IMR-90 (cell line): Measurements from ENCODE around the gene DSG3. TPM values are rescaled to one million over a fixed set of nuclear protein-coding genes. Genes with fewer than 3 reads are reported as not detected.

Experiments used
- ATAC-seq: fragments of 200-7000 bp; cut with Tn5 transposase; 2 replicates; pipeline ENCODE4 v1.9.1; 2020; ENCODE audit warnings: low read depth, mild to moderate bottlenecking, moderate library complexity
- BruUV-seq: library from RNA; stranded (reverse); fragments of 400-500 nt; replicated peaks from 2 replicates; lab custom pipeline; 2021; lab: Mats Ljungman, UMichigan
- CTCF ChIA-PET: fragments of 300-600 bp; formaldehyde crosslinking; extraction: SDS; loops from one replicate; lab custom pipeline; 2021; ENCODE audit warnings: antibody characterized with exemption; lab: Yijun Ruan, JAX
- POLR2A ChIA-PET: fragments of 300-600 bp; sonication (Branson Sonifier 250); formaldehyde crosslinking; loops from one replicate; lab custom pipeline; 2022; ENCODE audit warnings: antibody characterized with exemption; ENCODE audit not compliant: unreplicated experiment; lab: Charles Lee
- DNase-seq: peaks from one replicate; pipeline ENCODE4 v3.0.0; 2013
- H2AFZ ChIP-seq: replicated peaks from 2 replicates; pipeline ENCODE3; 2013; ENCODE audit warnings: low read length, mild to moderate bottlenecking; ENCODE audit not compliant: poor library complexity
- H2AK5ac ChIP-seq: 2 replicates; pipeline ENCODE4 v1.6.1; 2013; ENCODE audit warnings: low read depth, low read length, inconsistent platforms
- H2AK9ac ChIP-seq: replicated peaks from 2 replicates; pipeline ENCODE3; 2013; ENCODE audit warnings: mild to moderate bottlenecking, low read depth, low read length, moderate library complexity; ENCODE audit not compliant: poor library complexity
- H2BK120ac ChIP-seq: 2 replicates; pipeline ENCODE4 v1.6.1; 2013; ENCODE audit warnings: low read depth, low read length, inconsistent platforms
- H2BK15ac ChIP-seq: 3 replicates; pipeline ENCODE4 v1.6.1; 2013; ENCODE audit warnings: low read depth, low read length, inconsistent platforms
- H2BK20ac ChIP-seq: 2 replicates; pipeline ENCODE4 v1.6.1; 2013; ENCODE audit warnings: low read depth, mild to moderate bottlenecking, inconsistent platforms, low read length, moderate library complexity
- H2BK5ac ChIP-seq: 2 replicates; pipeline ENCODE4 v1.6.1; 2013; ENCODE audit warnings: mild to moderate bottlenecking, low read depth, low read length, inconsistent platforms; ENCODE audit not compliant: poor library complexity, severe bottlenecking
- H3K14ac ChIP-seq: replicated peaks from 2 replicates; pipeline ENCODE4 v1.6.1; 2013; ENCODE audit warnings: low read depth, low read length, inconsistent platforms
- H3K18ac ChIP-seq: 2 replicates; pipeline ENCODE4 v1.6.1; 2013; ENCODE audit warnings: low read depth, low read length, control low read depth
- H3K23ac ChIP-seq: 2 replicates; pipeline ENCODE4 v1.6.1; 2013; ENCODE audit warnings: low read depth, low read length, inconsistent platforms
- H3K27ac ChIP-seq: 2 replicates; pipeline ENCODE4 v1.5.1; 2013; ENCODE audit warnings: mild to moderate bottlenecking, control low read depth, low read length; ENCODE audit not compliant: insufficient read depth
- H3K27me3 ChIP-seq: 2 replicates; pipeline ENCODE4 v1.6.1; 2013; ENCODE audit warnings: low read length; ENCODE audit not compliant: control insufficient read depth, insufficient read depth
- H3K36me3 ChIP-seq: 2 replicates; pipeline ENCODE4 v1.6.1; 2013; ENCODE audit warnings: low read length, mixed read lengths; ENCODE audit not compliant: control insufficient read depth, insufficient read depth
- H3K4ac ChIP-seq: 2 replicates; pipeline ENCODE4 v1.6.1; 2013; ENCODE audit warnings: low read depth, low read length, inconsistent platforms
- H3K4me1 ChIP-seq: 2 replicates; pipeline ENCODE4 v1.6.1; 2013; ENCODE audit warnings: low read length, mixed read lengths; ENCODE audit not compliant: control insufficient read depth, insufficient read depth
- H3K4me2 ChIP-seq: 2 replicates; pipeline ENCODE4 v1.6.1; 2013; ENCODE audit warnings: low read depth, mild to moderate bottlenecking, control low read depth, low read length, moderate library complexity
- H3K4me3 ChIP-seq: 2 replicates; pipeline ENCODE4 v1.5.1; 2013; ENCODE audit warnings: low read depth, mild to moderate bottlenecking, control low read depth, low read length, moderate library complexity; ENCODE audit not compliant: insufficient read depth
- H3K56ac ChIP-seq: 2 replicates; pipeline ENCODE4 v1.6.1; 2013; ENCODE audit warnings: low read length, inconsistent platforms; ENCODE audit not compliant: insufficient read depth; ENCODE audit errors: extremely low read depth
- H3K79me1 ChIP-seq, 2 experiments: 2 replicates each; pipeline ENCODE4 v1.6.1; 2013; ENCODE audit warnings: low read length in 2 of 2, inconsistent platforms in 1 of 2, low read depth in 1 of 2
- H3K9ac ChIP-seq: 2 replicates; pipeline ENCODE4 v1.6.1; 2013; ENCODE audit warnings: low read depth, low read length, control low read depth
- H3K9me1 ChIP-seq: 2 replicates; pipeline ENCODE4 v1.6.1; 2013; ENCODE audit warnings: low read length, inconsistent platforms; ENCODE audit not compliant: insufficient read depth
- H3K9me3 ChIP-seq: 2 replicates; pipeline ENCODE4 v1.6.1; 2013; ENCODE audit warnings: low read length; ENCODE audit not compliant: control insufficient read depth, insufficient read depth
- H4K20me1 ChIP-seq: 2 replicates; pipeline ENCODE4 v1.6.1; 2013; ENCODE audit warnings: low read length, inconsistent platforms; ENCODE audit not compliant: insufficient read depth
- H4K5ac ChIP-seq: 2 replicates; pipeline ENCODE4 v1.6.1; 2013; ENCODE audit warnings: mild to moderate bottlenecking, low read depth, low read length, control low read depth
- H4K8ac ChIP-seq, 2 experiments: 2 replicates each; pipeline ENCODE4 v1.6.1; 2013; ENCODE audit warnings: low read depth in 2 of 2, low read length in 2 of 2, control low read depth in 1 of 2, inconsistent platforms in 1 of 2
- H4K91ac ChIP-seq: 2 replicates; pipeline ENCODE4 v1.6.1; 2013; ENCODE audit warnings: low read depth, low read length, inconsistent platforms; ENCODE audit not compliant: insufficient read depth
- MAFK ChIP-seq: IDR thresholded peaks from 2 replicates; pipeline ENCODE4 v1.6.1; 2012; ENCODE audit warnings: low read depth, low read length, improper control_type of control experiment
- MXI1 ChIP-seq: IDR thresholded peaks from 2 replicates; pipeline ENCODE4 v1.6.1; 2012; ENCODE audit warnings: low read depth, mild to moderate bottlenecking, low read length, moderate library complexity, borderline replicate concordance
- NFE2L2 ChIP-seq: fragments of 150-350 bp; IDR thresholded peaks from 2 replicates; pipeline ENCODE4 v1.6.1; 2016; ENCODE audit warnings: low read depth, mild to moderate bottlenecking, low read length
- POLR2A ChIP-seq: IDR thresholded peaks from 2 replicates; pipeline ENCODE4 v1.6.1; 2012; ENCODE audit warnings: mild to moderate bottlenecking, low read depth, low read length
- RFX5 ChIP-seq: IDR thresholded peaks from 2 replicates; pipeline ENCODE4 v1.8.0; 2012; ENCODE audit warnings: low read depth, mild to moderate bottlenecking, low read length, moderate library complexity
- WGBS, 2 experiments: methylation state at CpG; one replicate each; pipeline versions ENCODE4 v1.1.5 to v1.1.7; 2013; ENCODE audit warnings: missing lambda C conversion rate in 2 of 2; ENCODE audit not compliant: insufficient read length in 1 of 2; ENCODE audit errors: extremely low coverage in 2 of 2; 5-methylcytosine and 5-hydroxymethylcytosine counted together
- dilution Hi-C: fragments of 300-500 bp; cut with HindIII; formaldehyde crosslinking; loops from one replicate; pipeline ENCODE4 v1.14.3; 2018; ENCODE audit warnings: low sequenced_read_pairs; ENCODE audit not compliant: unreplicated experiment
- in situ Hi-C: fragments of 300-500 bp; cut with MboI; formaldehyde crosslinking; loops from 3 replicates; pipeline ENCODE4 v1.14.3; 2019; ENCODE audit warnings: low sequenced_read_pairs, inconsistent platforms, mixed read lengths
- intact Hi-C: fragments of 100-400 bp; cut with micrococcal nuclease; formaldehyde crosslinking; loops from 2 replicates; pipeline ENCODE4 v1.10.0; 2022
- polyA plus RNA-seq, 3 experiments: library from polyadenylated mRNA; depleted of rRNA; stranded (reverse); fragments of >200 nt; gene quantifications; 2 replicates each; pipeline ENCODE4 v1.2.3, GENCODE V29; 2012; ENCODE audit warnings: low replicate concordance in 1 of 3
- total RNA-seq: library from RNA; depleted of rRNA; stranded (reverse); fragments of >200 nt; gene quantifications from 2 replicates; pipeline ENCODE4 v1.2.3, GENCODE V29; 2012

Gene DSG3
- total and polyA plus RNA-seq, 2 of the 4 experiments (the other 2 are of a cell fraction) = not detected

GRCh38 chr18:31409276-31409675 lies 38.3 kb upstream of the DSG3 start:
- Histone ChIP-seq H4K20me1 (no peaks in the 10 kb centered on the region), H3K4me2 (no peak overlapping the region), H2AK5ac (no peak overlapping the region), H3K18ac (no peak overlapping the region), H3K4me3 (no peak overlapping the region), H2AFZ (no peak overlapping the region), H4K8ac (no peak overlapping the region), H4K91ac (no peak overlapping the region), H3K27ac (no peak overlapping the region), H3K79me1 (no peaks in the 10 kb centered on the region), H2BK5ac (no peak overlapping the region), H3K4ac (no peak overlapping the region), H2AK9ac (no peak overlapping the region), H3K27me3 (no peaks in the 10 kb centered on the region), H3K56ac (no peak overlapping the region), H3K9me3 (peaks cover 6% of the 10 kb centered on the region; the same call in 1 of the 2 replicates), H2BK15ac (no peak overlapping the region), H2BK120ac (no peak overlapping the region), H3K9ac (no peak overlapping the region), H4K5ac (no peak overlapping the region), H3K36me3 (no peaks in the 10 kb centered on the region), H3K23ac (no peak overlapping the region), H3K14ac (no peak overlapping the region), H2BK20ac (no peak overlapping the region), H3K9me1 (no peaks in the 10 kb centered on the region), H3K4me1 (no peaks in the 10 kb centered on the region)
- TF ChIP-seq RFX5 = no peak
- TF ChIP-seq MAFK = no peak
- TF ChIP-seq POLR2A = no peak
- no peak for TF ChIP-seq MXI1
- TF ChIP-seq NFE2L2 = no peak
- ATAC-seq (no peak), DNase-seq (no peak)
- no TSS peak for BruUV-seq
- WGBS, 2 experiments = 0% methylated on average over 1 of the region's 4 CpGs; no CpG with 5 or more reads in 1 of the 2 experiments
- dilution Hi-C loops = no loop called here
- ChIA-PET CTCF (no interaction called here), POLR2A (no interaction called here)
- in situ Hi-C loops = no loop called here
- intact Hi-C loops = no loop called here
